HEK293T (cell line): ENCODE results near the gene DLX2.

ENCODE experiments used
- CTCF ChIA-PET: fragments of 350-600 bp; formaldehyde crosslinking; extraction: SDS; loops from one replicate; lab custom pipeline; 2021; ENCODE audit warnings: antibody characterized with exemption, inconsistent platforms; lab: Yijun Ruan, JAX
- POLR2A ChIA-PET: fragments of 350-600 bp; formaldehyde crosslinking; extraction: SDS; loops from one replicate; lab custom pipeline; 2020; ENCODE audit warnings: antibody characterized with exemption, inconsistent platforms; lab: Yijun Ruan, JAX
- DNase-seq: peaks from one replicate; pipeline ENCODE4 v3.0.0; 2012; ENCODE audit warnings: mixed read lengths; ENCODE audit errors: extremely low spot score
- ARNT ChIP-seq: fragments of 450-650 bp; IDR thresholded peaks from 2 replicates; pipeline ENCODE4 v1.6.1; 2017; ENCODE audit warnings: mild to moderate bottlenecking
- BHLHE40 ChIP-seq: fragments of 450-650 bp; IDR thresholded peaks from 2 replicates; pipeline ENCODE4 v1.6.1; 2016; ENCODE audit warnings: mild to moderate bottlenecking, moderate library complexity, borderline replicate concordance
- CTBP1 ChIP-seq: fragments of 450-650 bp; IDR thresholded peaks from 2 replicates; pipeline ENCODE4 v1.6.1; 2016; ENCODE audit warnings: borderline replicate concordance
- ELF4 ChIP-seq: fragments of 450-650 bp; IDR thresholded peaks from 2 replicates; pipeline ENCODE4 v1.6.1; 2017; ENCODE audit warnings: antibody characterized with exemption
- FOXA1 ChIP-seq: fragments of 450-650 bp; IDR thresholded peaks from 2 replicates; pipeline ENCODE4 v1.6.1; 2016; ENCODE audit warnings: mild to moderate bottlenecking
- FOXK2 ChIP-seq: fragments of 450-650 bp; IDR thresholded peaks from 2 replicates; pipeline ENCODE4 v1.6.1; 2016; ENCODE audit warnings: mild to moderate bottlenecking
- FOXM1 ChIP-seq: fragments of 450-650 bp; IDR thresholded peaks from 2 replicates; pipeline ENCODE4 v1.6.1; 2017; ENCODE audit warnings: mild to moderate bottlenecking, borderline replicate concordance
- HDGF ChIP-seq: fragments of 450-650 bp; IDR thresholded peaks from 2 replicates; pipeline ENCODE4 v1.6.1; 2017; ENCODE audit warnings: antibody characterized with exemption, borderline replicate concordance
- L3MBTL2 ChIP-seq: fragments of 450-650 bp; conservative IDR thresholded peaks from 2 replicates; pipeline ENCODE4 v1.6.1; 2016; ENCODE audit warnings: mild to moderate bottlenecking
- LEF1 ChIP-seq: fragments of 450-650 bp; IDR thresholded peaks from 2 replicates; pipeline ENCODE4 v1.6.1; 2017; ENCODE audit warnings: mild to moderate bottlenecking, borderline replicate concordance
- NFRKB ChIP-seq: fragments of 450-650 bp; IDR thresholded peaks from 2 replicates; pipeline ENCODE4 v1.6.1; 2016; ENCODE audit warnings: mild to moderate bottlenecking, moderate library complexity
- PKNOX1 ChIP-seq: fragments of 450-650 bp; IDR thresholded peaks from 2 replicates; pipeline ENCODE4 v1.6.1; 2016
- SP1 ChIP-seq: fragments of 450-650 bp; IDR thresholded peaks from 2 replicates; pipeline ENCODE4 v1.6.1; 2017
- SUZ12 ChIP-seq: fragments of 450-650 bp; IDR thresholded peaks from 2 replicates; pipeline ENCODE4 v1.6.1; 2016; ENCODE audit warnings: mild to moderate bottlenecking
- TARDBP ChIP-seq: fragments of 450-650 bp; IDR thresholded peaks from 2 replicates; pipeline ENCODE4 v1.6.1; 2016
- ZNF384 ChIP-seq: fragments of 450-650 bp; IDR thresholded peaks from 2 replicates; pipeline ENCODE4 v1.6.1; 2016

Gene DLX2

GRCh38 chr2:172082944-172083627, 19.6 kb downstream of the DLX2 start:
- ChIA-PET CTCF (no interaction called here), POLR2A (interaction anchor here (1.0 to 7.8 kb wide), 3 partner anchors 14 to 26 kb away, joined by 3 to 135 read pairs (median 49); partner anchors contain the start of gene DLX2)
- TF ChIP-seq LEF1 (no peak), NFRKB (no peak), HDGF (no peak), ELF4 (no peak), FOXK2 (no peak), FOXA1 (no peak), SUZ12 (no peak), CTBP1 (no peak), SP1 (no peak), ZNF384 (no peak), ARNT (no peak), TARDBP (no peak), FOXM1 (no peak), PKNOX1 (no peak), BHLHE40 (no peak), L3MBTL2 (no peak)
- no peak for DNase-seq

- ChIA-PET CTCF (interaction anchor here (1.4 kb wide), 1 partner anchor 9 kb away, joined by 3 read pairs; no protein-coding TSS in a partner anchor), POLR2A (interaction anchor here (1.0 to 7.8 kb wide), 4 partner anchors 15 to 44 kb away, joined by 3 to 135 read pairs (median 26); partner anchors contain the start of gene DLX2)
- TF ChIP-seq HDGF (no peak), ARNT (no peak), FOXK2 (no peak)
- no peak for DNase-seq
These were observed 20.4 kb downstream of the DLX2 start for GRCh38 chr2:172082105-172082943.

DNA sequence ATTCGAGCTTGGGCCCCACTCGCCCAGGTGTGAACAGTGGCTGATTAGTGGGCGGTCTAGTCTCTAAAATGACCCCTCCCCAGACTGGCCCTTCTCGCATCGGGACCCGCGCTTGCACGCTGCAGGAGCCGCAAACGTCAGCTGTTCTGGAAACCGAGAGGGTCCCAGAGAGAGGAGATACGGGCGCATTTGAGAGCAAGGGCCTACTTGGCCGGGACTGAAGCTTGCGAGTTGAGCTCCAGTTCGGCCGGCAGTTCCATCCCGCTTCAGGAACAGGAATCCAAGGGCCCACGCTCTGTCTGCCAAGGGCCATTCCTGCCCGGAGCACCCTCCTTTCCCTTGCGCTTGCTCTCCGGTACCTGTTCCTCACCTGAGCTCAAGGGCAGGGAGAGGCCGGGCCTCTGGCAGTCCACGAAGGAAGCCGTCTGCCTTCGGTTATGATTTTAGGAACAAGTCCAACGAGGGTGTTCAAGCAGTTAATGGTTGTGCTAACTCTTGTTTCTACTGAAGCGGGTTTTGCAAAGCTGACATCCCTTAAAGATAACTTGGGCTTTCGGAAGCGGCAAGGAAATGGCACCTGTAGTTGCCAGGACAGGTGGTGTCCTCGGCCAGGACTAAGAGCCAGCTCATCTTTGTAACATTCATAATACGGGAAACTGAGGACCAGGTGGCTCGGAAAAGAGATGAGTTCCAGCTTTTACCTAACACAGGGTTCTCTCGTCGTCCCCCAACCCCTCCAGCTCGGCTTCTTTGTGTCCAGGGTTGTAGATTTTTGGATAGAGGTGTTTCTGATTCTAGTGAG, 21.3 kb downstream of the DLX2 start:
- ChIA-PET POLR2A (interaction anchor here (1.2 to 7.8 kb wide), 2 partner anchors 16 to 43 kb away, joined by 3 to 135 read pairs; no protein-coding TSS in a partner anchor), CTCF (interaction anchor here (1.4 kb wide), 1 partner anchor 9 kb away, joined by 3 read pairs; no protein-coding TSS in a partner anchor)
- TF ChIP-seq ZNF384 (no peak), L3MBTL2 (no peak), FOXK2 (no peak), SUZ12 (no peak), ARNT (no peak), PKNOX1 (no peak), BHLHE40 (no peak), TARDBP (no peak), FOXA1 (no peak), CTBP1 (no peak), LEF1 (no peak)
- no peak for DNase-seq

DNA sequence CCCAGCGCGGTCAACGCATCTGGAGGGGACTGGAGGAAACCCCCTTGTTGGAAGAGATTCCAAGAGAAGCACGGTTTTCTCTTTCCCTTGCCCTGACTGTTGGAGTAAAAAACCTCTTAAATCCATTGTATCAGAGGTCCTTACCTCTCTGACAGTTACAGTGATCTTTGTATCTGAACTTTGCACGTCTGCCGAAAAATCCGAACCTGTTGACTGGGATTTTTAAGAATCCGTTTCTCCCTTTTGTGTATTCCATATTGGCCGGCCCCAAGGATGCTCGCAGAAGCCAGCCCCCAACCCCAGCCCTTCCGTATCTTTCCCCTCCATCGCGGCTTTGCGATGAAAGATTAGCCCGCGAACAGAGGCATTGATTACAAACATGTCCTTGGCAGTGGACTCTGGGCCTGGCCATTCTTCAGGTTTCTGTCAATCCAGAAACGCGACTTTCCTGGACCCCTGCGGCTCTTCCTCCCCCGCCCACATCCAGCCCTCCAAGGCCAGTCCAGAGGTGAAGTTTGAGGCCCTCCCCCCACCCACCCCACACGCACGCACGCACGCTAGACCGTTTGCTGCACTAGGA, 22.0 kb downstream of the DLX2 start:
- CTCF ChIA-PET: interaction anchor here (1.4 kb wide), 1 partner anchor 8 kb away, joined by 3 read pairs; no protein-coding TSS in a partner anchor
- TF ChIP-seq HDGF: no peak
- TF ChIP-seq LEF1: no peak
- TF ChIP-seq SP1: no peak
- TF ChIP-seq NFRKB: no peak
- TF ChIP-seq ZNF384: no peak
- TF ChIP-seq CTBP1: no peak
- TF ChIP-seq ELF4: no peak
- no peak for TF ChIP-seq L3MBTL2
- no peak for TF ChIP-seq ARNT
- no peak for TF ChIP-seq FOXA1
- TF ChIP-seq BHLHE40: no peak
- no peak for TF ChIP-seq PKNOX1
- DNase-seq: no peak
- POLR2A ChIA-PET: interaction anchor here (1.2 to 7.8 kb wide), 2 partner anchors 17 to 43 kb away, joined by 3 to 135 read pairs; no protein-coding TSS in a partner anchor

DNA sequence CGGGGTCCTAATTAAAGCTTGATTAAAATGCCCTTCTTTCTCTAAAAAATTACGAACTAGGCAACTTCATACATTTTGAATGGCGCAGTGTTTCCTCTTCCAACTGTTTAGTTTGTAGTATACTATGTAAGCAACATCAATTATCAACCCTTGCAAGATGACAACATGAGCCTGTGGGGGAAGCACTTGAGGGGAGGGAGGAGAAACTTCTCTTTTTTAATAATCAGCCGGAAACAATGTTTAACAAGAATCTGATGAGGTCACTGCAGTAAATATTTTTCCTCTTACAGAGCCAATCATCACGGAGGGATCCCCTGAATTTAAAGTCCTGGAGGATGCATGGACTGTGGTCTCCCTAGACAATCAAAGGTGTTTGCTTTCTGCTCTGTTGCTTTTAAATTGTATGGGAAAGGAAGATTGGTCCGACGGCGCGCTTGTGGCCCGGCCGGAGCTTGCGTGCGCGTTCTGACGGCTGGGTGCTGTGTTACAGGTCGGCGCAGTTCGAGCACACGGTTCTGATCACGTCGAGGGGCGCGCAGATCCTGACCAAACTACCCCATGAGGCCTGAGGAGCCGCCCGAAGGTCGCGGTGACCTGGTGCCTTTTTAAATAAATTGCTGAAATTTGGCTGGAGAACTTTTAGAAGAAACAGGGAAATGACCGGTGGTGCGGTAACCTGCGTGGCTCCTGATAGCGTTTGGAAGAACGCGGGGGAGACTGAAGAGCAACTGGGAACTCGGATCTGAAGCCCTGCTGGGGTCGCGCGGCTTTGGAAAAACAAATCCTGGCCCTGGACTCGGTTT, 22.7 kb downstream of the DLX2 start:
- CTCF ChIA-PET: no interaction called here

More for the DNA sequence above, 22.7 kb downstream of the DLX2 start:
- DNase-seq: no peak
- POLR2A ChIA-PET: no interaction called here
- TF ChIP-seq PKNOX1: no peak
- TF ChIP-seq FOXA1: no peak
- no peak for TF ChIP-seq FOXK2
- TF ChIP-seq SUZ12: no peak
- no peak for TF ChIP-seq FOXM1
- no peak for TF ChIP-seq L3MBTL2
- TF ChIP-seq HDGF: no peak
